HepG2 (cell line): ENCODE results near the gene FOXK2. TPM values are rescaled to one million over a fixed set of nuclear protein-coding genes. Genes with fewer than 3 reads are reported as not detected.

Experiments
- CENPT ChIP-seq: sonication (generic); formaldehyde crosslinking; IDR thresholded peaks from 2 replicates; pipeline ENCODE4 v1.8.0; 2022; ENCODE audit warnings: low read depth, mild to moderate bottlenecking, moderate library complexity, missing genetic modification reagents
- FIP1L1 ChIP-seq: fragments of 200-400 bp; formaldehyde crosslinking; IDR thresholded peaks from 2 replicates; pipeline ENCODE4 v1.6.1; 2018; ENCODE audit warnings: low read depth, mild to moderate bottlenecking, low read length, moderate library complexity, borderline replicate concordance; ENCODE audit not compliant: insufficient read depth
- GATAD2A ChIP-seq: IDR thresholded peaks from 2 replicates; pipeline ENCODE4 v1.6.1; 2016
- HDAC1 ChIP-seq: sonication (generic); formaldehyde crosslinking; IDR thresholded peaks from 2 replicates; pipeline ENCODE4 v1.5.1; 2020; ENCODE audit warnings: mild to moderate bottlenecking, missing genetic modification reagents
- HHEX ChIP-seq: IDR thresholded peaks from 2 replicates; pipeline ENCODE4 v1.6.1; 2016; ENCODE audit warnings: control low read depth
- HNRNPK ChIP-seq: fragments of 200-400 bp; formaldehyde crosslinking; IDR thresholded peaks from 2 replicates; pipeline ENCODE4 v1.6.1; 2018; ENCODE audit warnings: low read length, low read depth, moderate library complexity, mild to moderate bottlenecking; ENCODE audit not compliant: poor library complexity, severe bottlenecking
- HNRNPLL ChIP-seq: fragments of 200-400 bp; formaldehyde crosslinking; IDR thresholded peaks from 2 replicates; pipeline ENCODE4 v1.6.1; 2017; ENCODE audit warnings: mild to moderate bottlenecking, low read depth, low read length; ENCODE audit not compliant: poor library complexity, severe bottlenecking
- MED8 ChIP-seq: sonication (generic); formaldehyde crosslinking; IDR thresholded peaks from 2 replicates; pipeline ENCODE4 v1.8.1; 2023; ENCODE audit warnings: mild to moderate bottlenecking, missing genetic modification reagents; ENCODE audit not compliant: insufficient replicate concordance
- MLX ChIP-seq: IDR thresholded peaks from 2 replicates; pipeline ENCODE4 v1.6.1; 2016
- MTF1 ChIP-seq: sonication (generic); formaldehyde crosslinking; IDR thresholded peaks from 2 replicates; pipeline ENCODE4 v1.5.0; 2020; ENCODE audit warnings: missing genetic modification reagents
- MXD1 ChIP-seq: sonication (generic); formaldehyde crosslinking; IDR thresholded peaks from 2 replicates; pipeline ENCODE4 v1.4.0; 2020; ENCODE audit warnings: mild to moderate bottlenecking, missing genetic modification reagents
- NR1H2 ChIP-seq: sonication (generic); formaldehyde crosslinking; IDR thresholded peaks from 2 replicates; pipeline ENCODE4 v1.8.1; 2022; ENCODE audit warnings: low read depth, missing genetic modification reagents, borderline replicate concordance
- RBFOX2 ChIP-seq: fragments of 200-400 bp; formaldehyde crosslinking; IDR thresholded peaks from 2 replicates; pipeline ENCODE4 v1.6.1; 2017; ENCODE audit warnings: low read depth, mild to moderate bottlenecking, low read length
- TGIF2 ChIP-seq: IDR thresholded peaks from 2 replicates; pipeline ENCODE4 v1.6.1; 2016; ENCODE audit warnings: control low read depth, missing compliant biosample characterization
- THAP11 ChIP-seq: IDR thresholded peaks from 2 replicates; pipeline ENCODE4 v1.6.1; 2016; ENCODE audit warnings: missing biosample characterization, missing genetic modification reagents
- ZNF235 ChIP-seq: sonication (generic); formaldehyde crosslinking; IDR thresholded peaks from 2 replicates; pipeline ENCODE4 v1.8.1; 2023; ENCODE audit warnings: mild to moderate bottlenecking, missing genetic modification reagents, borderline replicate concordance
- ZNF280D ChIP-seq: sonication (generic); formaldehyde crosslinking; IDR thresholded peaks from 2 replicates; pipeline ENCODE4 v1.5.1; 2020; ENCODE audit warnings: mild to moderate bottlenecking, missing genetic modification reagents
- ZNF530 ChIP-seq: sonication (generic); formaldehyde crosslinking; IDR thresholded peaks from 2 replicates; pipeline ENCODE4 v1.5.0; 2020; ENCODE audit warnings: low read depth, mild to moderate bottlenecking, missing genetic modification reagents
- ZNF557 ChIP-seq: sonication (generic); formaldehyde crosslinking; IDR thresholded peaks from 2 replicates; pipeline ENCODE4 v1.4.0; 2020; ENCODE audit warnings: missing genetic modification reagents
- ZNF615 ChIP-seq: sonication (generic); formaldehyde crosslinking; IDR thresholded peaks from 2 replicates; pipeline ENCODE4 v1.5.0; 2020; ENCODE audit warnings: mild to moderate bottlenecking, missing genetic modification reagents, borderline replicate concordance
- ZNF619 ChIP-seq: sonication (generic); formaldehyde crosslinking; IDR thresholded peaks from 2 replicates; pipeline ENCODE4 v1.4.0; 2020; ENCODE audit warnings: mild to moderate bottlenecking, missing genetic modification reagents
- ZNF687 ChIP-seq: sonication (generic); formaldehyde crosslinking; IDR thresholded peaks from 2 replicates; pipeline ENCODE4 v1.5.1; 2020; ENCODE audit warnings: mild to moderate bottlenecking, missing genetic modification reagents, moderate library complexity
- ZNF784 ChIP-seq: sonication (generic); formaldehyde crosslinking; IDR thresholded peaks from 2 replicates; pipeline ENCODE4 v1.5.1; 2020; ENCODE audit warnings: missing genetic modification reagents, mild to moderate bottlenecking, borderline replicate concordance
- polyA plus RNA-seq, 8 experiments: library from polyadenylated mRNA; depleted of rRNA in 3 of 8; stranded (reverse) in 7 of 8; unstranded in 1 of 8; fragments of >200 nt; fragmentation: Illumina TruSeq in 4 of 8; extraction: Trizol in 4 of 8; gene quantifications; 2 replicates each; pipeline versions ENCODE4 v1.2.1 to v1.2.3, GENCODE V29; 2011 to 2016; ENCODE audit warnings: low read depth in 4 of 8, missing spikeins in 1 of 8, mixed read lengths in 1 of 8; ENCODE audit not compliant: insufficient read depth in 1 of 8
- total RNA-seq, 5 experiments: library from RNA; depleted of rRNA; stranded (reverse); fragments of >200 nt; fragmentation: Illumina TruSeq; extraction: Trizol; gene quantifications; 2 replicates each; pipeline ENCODE4 v1.2.3, GENCODE V29; 2016; ENCODE audit warnings: low read depth in 1 of 5

The FOXK2 gene
- total and polyA plus RNA-seq, 2 of the 13 experiments (the other 11 are each of a cell fraction or from before 2014, with no cell fraction given): 67.1 to 67.2 TPM

- TF ChIP-seq ZNF687 (CRISPR knock-in tag): 0 out of 2 replicates have a peak, but pooled peaks have one; percentile 9
- no peak for TF ChIP-seq CENPT (CRISPR knock-in tag)
- no peak for TF ChIP-seq MTF1 (CRISPR knock-in tag)
- no peak for TF ChIP-seq ZNF280D (CRISPR knock-in tag)
- TF ChIP-seq MXD1 (CRISPR knock-in tag): no peak
- TF ChIP-seq ZNF557 (CRISPR knock-in tag): no peak
- no peak for TF ChIP-seq GATAD2A (CRISPR knock-in tag)
- TF ChIP-seq HNRNPK: peak; percentile 11
- TF ChIP-seq TGIF2 (CRISPR knock-in tag): no peak
- TF ChIP-seq ZNF235 (CRISPR knock-in tag): no peak
- TF ChIP-seq MED8: no peak
- no peak for TF ChIP-seq NR1H2 (CRISPR knock-in tag)
- no peak for TF ChIP-seq THAP11 (CRISPR knock-in tag)
- TF ChIP-seq FIP1L1: no peak
- no peak for TF ChIP-seq ZNF784 (CRISPR knock-in tag)
- peak; percentile 59 for TF ChIP-seq RBFOX2
- TF ChIP-seq MLX (CRISPR knock-in tag): no peak
- no peak for TF ChIP-seq HDAC1 (CRISPR knock-in tag)
- TF ChIP-seq ZNF530: no peak
- TF ChIP-seq HNRNPLL: peak; percentile 33
- no peak for TF ChIP-seq HHEX (CRISPR knock-in tag)
- no peak for TF ChIP-seq ZNF615 (CRISPR knock-in tag)
- TF ChIP-seq ZNF619: no peak
Measured at GRCh38 chr17:82639628-82640027, 120.1 kb downstream of the FOXK2 start (continued).
